ENCODE data around the gene LAMA1. TPM values are rescaled to one million over a fixed set of nuclear protein-coding genes. Genes with fewer than 3 reads are reported as not detected.
A peak's percentile ranks its signal among the peaks of the same experiment; 100 is the strongest.

Gene LAMA1
- total RNA-seq, 2 experiments from 2014 or later, result not detected

DNA sequence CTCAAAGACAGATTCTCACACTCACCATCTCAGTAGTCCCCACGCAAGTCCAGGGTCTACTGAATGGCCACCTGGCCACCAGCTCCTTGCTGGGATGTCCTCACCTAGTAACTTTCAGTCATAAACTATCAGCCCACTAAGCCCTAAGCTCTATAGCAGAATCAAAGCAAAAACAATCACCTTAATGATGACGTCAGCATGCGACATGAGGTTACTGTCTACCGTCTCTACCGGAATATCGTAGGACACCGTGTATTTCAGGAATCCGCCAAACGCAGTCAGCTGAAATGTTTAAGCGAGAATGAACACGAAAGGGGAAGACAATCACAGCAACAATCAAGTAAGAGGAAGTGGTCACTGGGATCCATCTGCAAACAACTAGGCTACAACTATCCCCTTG lies 81.8 kb downstream of the LAMA1 start:
- ATAC-seq, result no peak
- DNase-seq, result no peak
- no peaks in the 10 kb centered on the region for H3K36me3 Mint-ChIP-seq (ENCODE audit: low read depth)
- ChIA-PET CTCF (no interaction called here), POLR2A (no interaction called here)
- H3K27me3 Mint-ChIP-seq, result peaks cover 3% of the 10 kb centered on the region
- H3K27ac Mint-ChIP-seq, result no peak overlapping the region
- intact Hi-C loops (cut with DNase I, micrococcal nuclease), result no loop called here
- no peak overlapping the region for H3K4me3 Mint-ChIP-seq
- H3K4me1 Mint-ChIP-seq, result no peaks in the 10 kb centered on the region
- no peaks in the 10 kb centered on the region for H3K9me3 Mint-ChIP-seq (ENCODE audit: low read depth)

DNA sequence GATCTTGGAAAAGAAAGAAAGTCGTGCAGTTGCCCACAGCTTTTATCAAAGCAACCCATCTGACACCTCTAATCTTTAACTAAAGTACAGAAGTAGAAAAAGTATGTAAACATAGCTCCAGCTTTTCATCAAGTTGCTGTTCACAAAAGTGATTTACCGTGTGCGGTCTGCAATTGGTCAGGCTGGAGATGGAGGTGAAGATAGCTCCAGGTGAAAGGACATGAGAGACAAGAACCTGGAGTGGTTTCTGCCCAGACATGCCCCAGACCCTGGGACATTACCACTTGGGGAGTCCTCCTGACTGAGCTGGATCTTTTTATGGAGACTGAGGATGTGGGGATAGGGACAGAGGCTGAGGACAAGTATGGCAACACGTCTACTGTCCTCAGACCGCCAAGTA lies 82.7 kb downstream of the LAMA1 start:
- no peak overlapping the region for H3K27ac Mint-ChIP-seq
- no peaks in the 10 kb centered on the region for H3K4me1 Mint-ChIP-seq
- no peaks in the 10 kb centered on the region for H3K36me3 Mint-ChIP-seq (ENCODE audit: low read depth)
- ATAC-seq, result no peak
- CTCF ChIA-PET, result no interaction called here
- DNase-seq, result no peak
- peaks cover 3% of the 10 kb centered on the region for H3K27me3 Mint-ChIP-seq
- no peak overlapping the region for H3K4me3 Mint-ChIP-seq
- intact Hi-C loops (cut with DNase I, micrococcal nuclease), result no loop called here
- POLR2A ChIA-PET, result no interaction called here
- H3K9me3 Mint-ChIP-seq (ENCODE audit: low read depth), result no peaks in the 10 kb centered on the region

DNA sequence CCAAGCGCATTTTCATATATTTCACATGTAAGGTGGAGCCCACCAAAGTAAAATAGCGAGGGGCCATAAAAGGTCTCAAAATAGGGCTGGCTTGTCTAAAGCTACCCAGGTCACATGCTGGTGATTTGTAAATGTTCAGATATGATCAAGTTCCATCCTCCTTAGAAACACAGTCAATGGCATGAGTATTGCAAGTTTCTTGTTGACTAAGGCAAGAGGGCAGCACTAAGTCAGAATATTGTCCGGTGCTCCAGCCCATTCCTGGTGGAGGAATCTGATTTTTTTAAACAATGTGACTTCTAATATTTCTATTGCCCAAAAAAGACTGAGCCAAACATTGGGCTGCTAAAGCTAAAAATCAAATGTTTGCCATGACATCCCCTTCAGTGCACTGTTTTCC lies 85.1 kb downstream of the LAMA1 start:
- Mint-ChIP-seq H3K4me3 (no peak overlapping the region), H3K27me3 (peaks cover 3% of the 10 kb centered on the region), H3K4me1 (no peaks in the 10 kb centered on the region), H3K9me3 (ENCODE audit: low read depth) (no peaks in the 10 kb centered on the region), H3K27ac (no peak overlapping the region), H3K36me3 (ENCODE audit: low read depth) (no peaks in the 10 kb centered on the region)
- intact Hi-C loops (cut with DNase I, micrococcal nuclease), result no loop called here
- POLR2A ChIA-PET, result interaction anchor here (0.7 kb wide), 1 partner anchor 1274 kb away, joined by 3 read pairs; no protein-coding TSS in a partner anchor
- CTCF ChIA-PET, result interaction anchor here (0.7 kb wide), 1 partner anchor 11 kb away, joined by 3 read pairs; no protein-coding TSS in a partner anchor
- ATAC-seq (no peak), DNase-seq (no peak)

DNA sequence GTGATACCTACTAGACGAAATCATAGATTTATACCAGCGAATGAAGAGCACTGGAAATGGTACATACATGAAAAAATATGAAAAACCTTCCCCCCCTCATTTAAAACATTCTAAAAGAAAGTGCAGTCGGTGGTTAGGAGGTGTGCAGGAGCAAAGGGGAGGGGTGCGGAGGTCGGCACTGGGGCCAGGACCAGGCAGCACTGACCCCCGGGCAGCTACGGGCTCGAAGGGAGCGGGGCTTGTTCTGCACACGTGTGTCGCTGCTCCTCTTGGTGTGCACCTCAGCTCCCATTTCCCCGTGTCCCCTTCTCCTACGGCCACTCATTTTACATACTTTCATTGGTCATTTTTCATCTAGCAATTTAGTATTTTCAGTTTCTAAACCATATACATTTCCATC lies 89.0 kb downstream of the LAMA1 start:
- ChIA-PET CTCF (no interaction called here), POLR2A (no interaction called here)
- Mint-ChIP-seq H3K27me3 (no peaks in the 10 kb centered on the region), H3K36me3 (ENCODE audit: low read depth) (no peaks in the 10 kb centered on the region), H3K9me3 (ENCODE audit: low read depth) (no peaks in the 10 kb centered on the region), H3K4me3 (no peak overlapping the region), H3K27ac (no peak overlapping the region), H3K4me1 (no peaks in the 10 kb centered on the region)
- DNase-seq (no peak), ATAC-seq (no peak)
- intact Hi-C loops (cut with DNase I, micrococcal nuclease), result no loop called here

GRCh38 chr18:7025194-7025593 lies 92.4 kb downstream of the LAMA1 start:
- Mint-ChIP-seq H3K36me3 (ENCODE audit: low read depth) (no peaks in the 10 kb centered on the region), H3K27ac (no peak overlapping the region), H3K27me3 (no peaks in the 10 kb centered on the region), H3K4me1 (no peaks in the 10 kb centered on the region), H3K4me3 (no peak overlapping the region), H3K9me3 (ENCODE audit: low read depth) (no peaks in the 10 kb centered on the region)
- intact Hi-C loops (cut with DNase I, micrococcal nuclease), result no loop called here
- DNase-seq (no peak), ATAC-seq (no peak)
- POLR2A ChIA-PET, result no interaction called here
- CTCF ChIA-PET, result no interaction called here

DNA sequence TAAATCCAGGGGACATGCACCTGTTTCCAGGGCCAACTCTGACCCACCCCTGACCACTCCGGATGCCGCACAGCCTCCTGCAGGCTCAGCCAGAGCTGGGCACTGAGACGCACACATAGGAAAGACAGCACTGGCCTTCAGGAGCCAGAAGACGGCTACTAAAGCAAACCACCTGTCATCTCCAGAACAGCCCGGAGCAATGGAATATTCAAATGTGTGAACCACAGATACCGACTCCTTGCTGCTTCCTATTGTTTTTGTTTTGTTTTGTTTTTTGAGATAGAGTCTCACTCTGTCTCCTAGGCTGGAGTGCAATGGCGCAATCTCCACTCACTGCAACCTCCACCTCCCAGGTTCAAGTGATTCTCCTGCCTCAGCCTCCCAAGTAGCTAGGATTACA lies 94.0 kb downstream of the LAMA1 start:
- H3K36me3 Mint-ChIP-seq (ENCODE audit: low read depth), result no peaks in the 10 kb centered on the region
- no peaks in the 10 kb centered on the region for H3K27me3 Mint-ChIP-seq
- ATAC-seq (no peak), DNase-seq (no peak)
- H3K27ac Mint-ChIP-seq, result no peak overlapping the region
- no peaks in the 10 kb centered on the region for H3K4me1 Mint-ChIP-seq
- H3K9me3 Mint-ChIP-seq (ENCODE audit: low read depth), result no peaks in the 10 kb centered on the region
- ChIA-PET CTCF (no interaction called here), POLR2A (no interaction called here)
- H3K4me3 Mint-ChIP-seq, result no peak overlapping the region
- intact Hi-C loops (cut with DNase I, micrococcal nuclease), result loop anchor here in 1 of 2 experiments (5.0 kb wide), 1 partner anchor 481 kb away; no protein-coding TSS in a partner anchor

GRCh38 chr18:7023063-7023580 lies 94.5 kb downstream of the LAMA1 start:
- intact Hi-C loops (cut with DNase I, micrococcal nuclease), result loop anchor here in 1 of 2 experiments (5.0 kb wide), 1 partner anchor 481 kb away; no protein-coding TSS in a partner anchor
- DNase-seq (no peak), ATAC-seq (no peak)
- Mint-ChIP-seq H3K4me1 (no peaks in the 10 kb centered on the region), H3K36me3 (ENCODE audit: low read depth) (no peaks in the 10 kb centered on the region), H3K27me3 (no peaks in the 10 kb centered on the region), H3K27ac (no peak overlapping the region), H3K9me3 (ENCODE audit: low read depth) (no peaks in the 10 kb centered on the region), H3K4me3 (no peak overlapping the region)
- POLR2A ChIA-PET, result no interaction called here
- CTCF ChIA-PET, result interaction anchor here (0.7 kb wide), 1 partner anchor 208 kb away, joined by 3 read pairs; no protein-coding TSS in a partner anchor

DNA sequence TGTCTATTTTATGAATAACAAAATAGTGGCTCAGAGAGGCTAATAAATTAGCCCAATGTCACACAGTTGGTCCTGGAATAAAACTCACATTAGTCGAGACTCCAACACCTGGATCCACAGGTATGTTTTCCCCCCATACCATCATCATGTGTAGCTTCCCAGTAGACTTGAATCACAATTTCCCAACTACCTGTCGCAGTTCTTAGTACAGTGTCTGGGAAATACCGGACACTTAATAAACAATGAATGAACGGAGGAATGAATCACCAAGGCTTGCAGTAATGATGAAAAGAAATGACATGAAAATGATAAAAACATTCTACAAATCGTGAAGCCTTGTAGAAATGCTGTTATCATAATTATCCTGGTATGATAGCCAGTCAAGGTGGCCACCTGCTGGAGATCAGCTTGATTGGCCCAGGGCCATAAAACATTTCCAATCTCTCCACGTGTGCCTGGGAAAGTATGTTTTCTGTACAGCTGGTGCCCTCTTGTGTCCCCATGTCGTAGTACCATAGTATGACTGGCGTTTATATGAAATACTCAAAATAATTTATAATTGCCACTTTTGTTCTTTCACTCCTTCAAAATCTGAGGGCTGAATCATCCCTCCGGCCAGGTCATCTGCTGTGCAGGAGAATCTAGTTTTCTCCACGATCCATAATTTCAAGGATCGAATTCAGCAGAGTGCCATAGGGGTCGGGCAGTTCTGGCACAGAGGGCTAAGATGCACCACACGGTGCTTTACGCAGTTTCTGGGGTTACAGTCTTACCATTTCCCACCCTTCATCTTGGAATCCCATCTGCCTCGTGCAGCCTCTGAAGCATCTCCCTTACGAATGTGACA lies 95.4 kb downstream of the LAMA1 start:
- no peaks in the 10 kb centered on the region for H3K27me3 Mint-ChIP-seq
- intact Hi-C loops (cut with DNase I, micrococcal nuclease), result loop anchor here in 1 of 2 experiments (1.0 to 5.0 kb wide), 2 partner anchors 102 to 480 kb away; no protein-coding TSS in a partner anchor
- H3K4me1 Mint-ChIP-seq, result no peaks in the 10 kb centered on the region
- DNase-seq, result peak; percentile 36
- ChIA-PET CTCF (interaction anchor here (0.6 to 1.0 kb wide), 3 partner anchors 10 to 1954 kb away, joined by 3 read pairs; no protein-coding TSS in a partner anchor), POLR2A (no interaction called here)
- H3K27ac Mint-ChIP-seq, result no peak overlapping the region
- H3K36me3 Mint-ChIP-seq (ENCODE audit: low read depth), result no peaks in the 10 kb centered on the region
- H3K4me3 Mint-ChIP-seq, result no peak overlapping the region
- H3K9me3 Mint-ChIP-seq (ENCODE audit: low read depth), result no peaks in the 10 kb centered on the region
- peak; percentile 57 for ATAC-seq

DNA sequence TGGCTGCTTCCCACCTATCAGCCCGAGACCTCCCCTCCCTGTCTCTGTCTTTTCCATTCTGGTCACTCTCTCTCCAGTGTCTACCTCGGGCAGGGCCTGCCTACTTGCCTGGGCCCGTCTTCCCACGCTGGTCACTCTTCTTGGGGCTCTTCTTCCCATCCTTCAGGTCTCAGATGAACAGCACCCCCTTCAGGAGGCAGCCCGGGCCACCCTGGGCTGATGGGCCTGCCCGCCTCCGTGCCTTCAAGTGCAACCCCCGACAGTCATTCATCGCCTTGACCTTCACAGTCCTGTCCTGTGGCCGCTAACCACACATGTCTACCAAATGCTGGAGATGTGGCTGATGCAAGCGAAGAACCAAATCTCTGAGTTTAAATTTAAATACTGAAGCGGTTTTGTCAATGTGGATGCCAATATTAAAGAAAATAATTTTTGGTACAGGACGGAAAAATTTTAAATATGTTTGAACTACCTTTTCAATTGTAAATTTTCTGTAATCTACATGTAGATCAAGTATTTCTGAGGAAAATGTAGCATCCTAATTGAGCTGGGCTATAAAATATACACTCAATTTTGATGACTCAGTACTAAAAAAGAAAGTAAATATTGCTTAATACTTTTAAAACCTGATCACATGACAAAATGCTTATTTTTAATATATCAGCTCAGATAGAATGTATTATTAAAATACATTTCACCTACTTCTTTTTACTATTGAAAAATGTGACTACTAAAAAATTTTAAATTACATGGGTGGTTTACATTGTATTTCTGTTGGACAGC lies 96.4 kb downstream of the LAMA1 start:
- ChIA-PET CTCF (no interaction called here), POLR2A (no interaction called here)
- Mint-ChIP-seq H3K4me1 (no peaks in the 10 kb centered on the region), H3K27ac (no peak overlapping the region), H3K9me3 (ENCODE audit: low read depth) (peaks cover 3% of the 10 kb centered on the region), H3K27me3 (no peaks in the 10 kb centered on the region), H3K4me3 (no peak overlapping the region), H3K36me3 (ENCODE audit: low read depth) (no peaks in the 10 kb centered on the region)
- ATAC-seq (no peak), DNase-seq (no peak)
- intact Hi-C loops (cut with DNase I, micrococcal nuclease), result loop anchor here in 1 of 2 experiments (5.0 kb wide), 1 partner anchor 479 kb away; no protein-coding TSS in a partner anchor

DNA sequence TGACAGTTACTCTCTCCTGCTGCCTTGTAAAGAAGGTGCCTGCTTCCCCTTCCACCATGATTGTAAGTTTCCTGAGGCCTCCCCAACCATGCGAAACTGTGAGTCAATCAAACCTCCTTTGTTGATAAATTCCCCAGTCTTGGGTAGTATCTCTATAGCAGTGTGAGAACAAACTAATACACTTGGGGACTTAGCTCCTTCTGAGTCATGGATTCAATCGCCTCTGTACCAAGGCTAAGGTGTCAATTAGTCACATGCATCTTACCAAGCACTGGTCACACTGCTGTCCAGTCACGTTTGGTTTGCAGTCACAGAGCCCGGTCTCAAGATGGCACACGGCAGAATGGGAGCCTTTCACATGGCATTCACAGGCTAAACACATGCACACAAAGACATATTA lies 100.6 kb downstream of the LAMA1 start:
- H3K36me3 Mint-ChIP-seq (ENCODE audit: low read depth), result no peaks in the 10 kb centered on the region
- CTCF ChIA-PET, result no interaction called here
- H3K27ac Mint-ChIP-seq, result no peak overlapping the region

GRCh38 chr18:7011142-7011541 lies 106.5 kb downstream of the LAMA1 start:
- Mint-ChIP-seq H3K27ac (no peak overlapping the region), H3K9me3 (ENCODE audit: low read depth) (no peaks in the 10 kb centered on the region), H3K27me3 (no peaks in the 10 kb centered on the region), H3K4me1 (no peaks in the 10 kb centered on the region), H3K4me3 (no peak overlapping the region), H3K36me3 (ENCODE audit: low read depth) (no peaks in the 10 kb centered on the region)
- no peak for DNase-seq
- no peak for ATAC-seq
- intact Hi-C loops (cut with DNase I, micrococcal nuclease), result no loop called here
- POLR2A ChIA-PET, result no interaction called here
- CTCF ChIA-PET, result interaction anchor here (1.0 kb wide), 1 partner anchor 90 kb away, joined by 3 read pairs; no protein-coding TSS in a partner anchor

More for the DNA sequence above, 100.6 kb downstream of the LAMA1 start:
- peaks cover 3% of the 10 kb centered on the region for H3K9me3 Mint-ChIP-seq (ENCODE audit: low read depth)
- ATAC-seq, result no peak
- H3K4me1 Mint-ChIP-seq, result no peaks in the 10 kb centered on the region
- intact Hi-C loops (cut with DNase I, micrococcal nuclease), result no loop called here
- POLR2A ChIA-PET, result no interaction called here
- DNase-seq, result no peak
- H3K4me3 Mint-ChIP-seq, result no peak overlapping the region
- H3K27me3 Mint-ChIP-seq, result no peaks in the 10 kb centered on the region

Data from activated CD4-positive, alpha-beta T cell treated with anti-CD3 and anti-CD28 coated beads for 36 hours (primary cell).